GM21737 (cell line): ENCODE measurements around the gene NHLRC2.

Experiments used
- ATAC-seq: cut with Tn5 transposase; IDR thresholded peaks from one replicate; pipeline ENCODE4 v1.9.1; 2021; ENCODE audit warnings: mild to moderate bottlenecking, moderate library complexity; ENCODE audit not compliant: unreplicated experiment

The NHLRC2 gene

DNA sequence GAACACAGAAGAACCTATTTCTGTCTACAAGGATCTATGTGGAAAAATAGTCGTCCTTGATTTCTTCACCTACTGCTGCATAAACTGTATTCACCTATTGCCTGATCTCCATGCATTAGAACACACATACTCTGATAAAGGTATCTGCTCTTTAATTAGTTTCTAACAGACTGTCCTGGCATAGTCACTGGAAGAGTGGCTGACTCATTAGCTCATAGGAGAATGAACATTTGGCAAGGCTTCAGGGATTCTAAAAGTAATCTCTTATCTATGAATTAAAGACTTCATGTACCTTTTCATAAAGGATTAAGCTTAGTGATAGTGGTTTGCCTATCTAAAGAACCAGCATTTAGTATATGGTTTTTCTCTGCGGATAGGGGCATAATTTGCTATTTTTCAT, 4.1 kb downstream of the NHLRC2 start:
- ATAC-seq, result no peak

DNA sequence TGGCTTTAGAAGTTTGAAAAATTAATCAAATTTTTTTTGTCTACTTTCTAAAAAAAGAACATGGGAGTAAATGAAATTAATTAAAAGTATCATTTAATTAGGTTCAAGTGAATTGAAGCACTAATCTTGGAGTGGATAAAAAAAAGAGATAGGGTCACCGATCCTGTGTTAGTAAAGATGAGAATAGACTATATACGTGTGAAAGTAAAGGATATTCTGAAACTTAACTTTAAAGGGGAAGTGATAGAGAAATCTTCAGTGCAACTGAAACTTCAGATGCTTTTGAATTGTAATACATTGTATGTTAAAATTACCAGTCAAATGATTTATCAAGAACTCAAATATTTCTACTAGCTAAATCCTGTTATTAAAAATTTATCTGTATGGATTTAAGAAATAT, 4.8 kb downstream of the NHLRC2 start:
- peak; percentile 46 for ATAC-seq

DNA sequence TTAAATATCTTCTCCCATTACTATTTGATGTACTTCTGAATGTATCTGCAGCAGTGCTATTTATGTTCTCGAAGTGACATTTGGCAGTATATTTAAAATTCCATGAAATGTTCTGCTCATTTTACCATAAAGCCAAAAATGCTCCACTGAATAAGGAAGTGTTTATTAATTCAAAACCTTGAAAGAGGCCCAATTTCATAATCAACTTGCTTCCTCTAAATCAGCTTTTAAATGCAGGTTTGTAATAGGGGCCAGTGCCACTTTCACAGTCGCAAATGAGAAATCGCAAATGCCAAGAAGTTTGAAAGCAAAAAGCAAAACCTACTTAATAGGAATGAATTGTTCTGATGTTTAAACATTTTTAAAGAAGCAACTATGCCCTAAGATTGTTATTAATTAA, 11.4 kb downstream of the NHLRC2 start:
- ATAC-seq, result no peak

DNA sequence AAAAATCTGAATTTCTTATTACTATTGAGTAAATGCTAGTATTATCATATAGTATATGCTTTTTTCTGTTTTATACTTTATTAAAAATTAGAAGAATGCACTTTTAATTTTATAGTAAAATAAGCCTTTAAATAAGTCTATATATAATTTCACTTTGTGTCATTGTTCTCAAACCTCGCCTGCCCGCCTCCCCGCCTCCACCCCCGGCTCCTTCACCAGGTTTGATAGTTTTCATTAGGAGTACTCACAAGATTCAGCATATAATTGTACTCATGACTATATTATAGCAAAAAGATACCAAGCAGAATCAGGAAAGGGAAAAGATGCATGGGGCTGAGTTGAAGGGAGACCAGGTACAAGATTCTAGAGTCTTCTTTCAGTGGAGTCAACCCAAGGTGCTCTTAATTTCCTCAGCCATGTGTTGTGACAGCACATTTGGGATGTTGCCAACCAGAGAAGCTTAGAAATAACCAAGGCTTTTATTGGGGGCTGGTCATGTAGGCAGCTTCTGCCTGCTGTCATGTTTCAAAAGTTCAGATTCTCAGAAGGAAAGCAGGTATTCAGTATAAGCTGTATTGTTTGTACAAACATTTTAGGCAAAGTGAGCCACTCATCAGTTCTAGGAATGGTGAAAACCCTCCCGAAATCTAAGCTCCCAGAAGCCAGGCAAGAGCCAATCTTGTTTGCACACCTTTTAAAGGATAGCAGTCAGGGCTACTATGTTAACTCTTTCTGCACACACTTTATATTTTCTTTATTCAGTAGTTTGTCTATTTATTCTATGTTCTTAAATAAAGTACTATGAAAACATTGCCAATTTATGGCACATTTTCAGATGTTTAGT, 12.3 kb downstream of the NHLRC2 start:
- ATAC-seq, result no peak

DNA sequence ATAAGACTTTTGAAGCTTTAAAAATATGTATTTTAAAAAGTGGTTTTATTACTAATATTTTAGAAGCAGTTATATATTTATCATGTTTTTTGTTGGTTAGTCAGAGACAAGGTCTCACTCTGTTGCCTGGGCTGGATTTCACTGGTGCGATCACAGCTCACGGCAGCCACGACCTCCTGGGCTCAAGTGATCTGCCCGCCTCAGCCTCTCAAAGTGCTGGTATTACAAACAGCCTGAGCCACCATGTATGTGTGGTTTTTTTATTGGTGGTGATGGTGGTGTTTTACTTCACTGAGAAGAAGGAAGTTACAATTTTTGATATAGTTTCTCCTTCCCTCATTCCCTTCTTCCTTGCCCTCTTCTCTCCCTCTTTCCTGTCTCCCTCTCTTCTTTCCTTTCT, 13.4 kb downstream of the NHLRC2 start:
- ATAC-seq, result no peak

DNA sequence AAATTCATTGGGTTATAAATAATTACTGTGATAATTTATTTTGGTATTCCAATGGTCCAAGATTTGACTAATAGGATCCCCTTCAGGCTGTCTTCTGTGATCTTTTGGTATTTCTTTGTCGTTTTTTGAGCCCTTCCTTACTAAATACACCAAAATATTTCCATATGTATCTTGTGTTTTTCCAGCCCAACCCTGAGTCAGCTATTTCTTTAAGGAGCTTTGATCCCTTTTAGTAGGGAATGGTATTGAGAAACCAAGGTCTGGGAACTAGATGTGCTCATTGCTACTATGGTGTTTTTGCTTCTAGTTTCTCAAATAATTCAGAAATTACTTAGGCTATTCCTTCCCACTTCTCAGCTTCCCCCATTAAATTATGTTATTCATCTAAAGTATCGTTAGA, 15.3 kb downstream of the NHLRC2 start:
- ATAC-seq, result no peak

DNA sequence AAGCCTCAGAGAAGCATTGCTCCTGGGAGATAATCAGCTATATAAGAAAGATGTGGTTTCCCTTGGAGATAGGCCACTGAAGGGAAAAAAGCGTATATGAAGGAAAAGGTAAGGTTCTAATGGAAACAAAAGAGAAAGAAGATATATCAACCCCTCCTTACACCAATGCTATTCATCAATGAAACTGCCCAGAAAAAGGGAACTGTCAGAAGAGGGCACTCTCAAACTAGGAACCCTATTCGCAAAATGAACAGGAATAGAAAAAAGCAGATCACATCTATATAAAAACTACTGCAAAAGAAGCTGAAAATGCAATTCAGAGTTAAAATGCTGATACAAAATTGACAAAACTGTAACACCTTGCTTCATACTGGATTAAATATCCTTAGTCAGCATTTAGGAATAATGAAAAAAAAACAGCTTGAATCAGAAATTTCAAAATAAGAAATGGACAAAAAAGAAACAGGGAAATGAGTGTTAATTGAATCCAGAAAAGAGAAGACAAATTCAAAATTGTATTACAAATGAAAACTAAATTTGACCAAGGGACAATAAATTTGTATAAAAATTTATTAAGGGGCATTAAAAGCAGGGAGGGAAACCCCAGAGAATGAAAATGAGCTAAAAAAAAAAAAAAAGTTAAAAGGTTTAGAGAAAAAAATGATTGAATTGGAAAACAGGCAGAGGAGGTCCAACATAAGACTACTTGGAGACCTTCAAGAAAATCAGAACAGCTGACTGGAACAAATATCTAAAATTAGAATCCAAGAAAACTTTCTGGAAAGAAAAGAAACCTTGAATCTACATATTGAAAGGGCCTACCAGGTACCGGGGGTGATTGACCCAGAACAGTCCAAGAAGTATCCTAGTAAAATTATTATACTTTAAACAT, 17.9 kb downstream of the NHLRC2 start:
- ATAC-seq, result no peak

DNA sequence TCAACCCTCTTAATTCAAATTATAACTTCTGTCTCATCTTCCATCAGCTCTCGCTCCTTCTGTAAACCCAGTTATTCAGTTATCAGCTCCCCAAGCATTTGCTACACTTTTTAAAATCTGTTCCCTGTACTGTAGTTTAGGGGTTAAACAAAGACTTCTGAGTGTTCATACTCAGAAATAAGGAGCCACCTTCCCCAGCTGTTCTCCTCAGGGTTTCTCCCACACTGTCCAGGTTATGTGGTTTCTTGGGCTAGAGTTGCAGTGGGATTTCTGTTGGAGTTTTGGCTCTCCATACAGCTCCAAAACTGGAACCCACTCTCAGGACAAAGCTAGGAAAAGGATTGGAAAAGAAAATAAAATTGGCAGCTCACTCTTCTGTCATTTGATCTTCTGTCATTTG, 20.8 kb downstream of the NHLRC2 start:
- ATAC-seq, result no peak

DNA sequence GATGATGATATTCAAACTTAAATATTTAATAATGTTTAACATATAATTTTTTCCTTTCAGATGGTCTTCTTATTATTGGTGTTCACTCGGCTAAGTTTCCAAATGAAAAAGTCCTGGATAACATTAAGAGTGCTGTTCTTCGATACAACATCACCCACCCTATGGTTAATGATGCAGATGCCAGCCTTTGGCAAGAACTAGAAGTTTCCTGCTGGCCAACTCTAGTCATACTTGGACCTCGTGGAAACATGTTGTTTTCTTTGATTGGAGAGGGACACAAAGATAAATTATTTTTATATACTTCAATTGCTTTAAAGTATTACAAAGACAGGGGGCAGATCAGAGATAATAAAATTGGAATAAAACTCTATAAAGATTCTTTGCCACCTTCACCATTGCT, 22.0 kb downstream of the NHLRC2 start:
- no peak for ATAC-seq

DNA sequence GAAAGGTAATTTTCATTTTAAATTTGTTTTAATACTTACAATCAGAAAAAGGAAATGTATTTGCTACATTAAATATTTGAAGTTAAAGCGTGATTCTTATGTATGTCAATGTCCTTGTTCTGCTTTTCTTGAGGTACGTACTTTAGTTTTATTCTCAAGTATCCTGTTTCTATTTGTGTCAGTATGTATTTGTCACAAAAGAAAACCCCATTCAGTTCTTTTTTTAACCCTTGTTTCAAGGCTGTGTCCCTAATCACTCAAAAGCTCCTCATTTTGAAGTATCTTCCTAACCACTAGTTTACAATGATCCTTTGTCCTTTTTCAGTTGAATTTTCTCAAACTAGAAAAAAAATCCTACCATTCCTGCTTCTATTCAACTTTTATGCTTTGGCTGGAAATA, 25.2 kb downstream of the NHLRC2 start:
- peak; percentile 77 for ATAC-seq

DNA sequence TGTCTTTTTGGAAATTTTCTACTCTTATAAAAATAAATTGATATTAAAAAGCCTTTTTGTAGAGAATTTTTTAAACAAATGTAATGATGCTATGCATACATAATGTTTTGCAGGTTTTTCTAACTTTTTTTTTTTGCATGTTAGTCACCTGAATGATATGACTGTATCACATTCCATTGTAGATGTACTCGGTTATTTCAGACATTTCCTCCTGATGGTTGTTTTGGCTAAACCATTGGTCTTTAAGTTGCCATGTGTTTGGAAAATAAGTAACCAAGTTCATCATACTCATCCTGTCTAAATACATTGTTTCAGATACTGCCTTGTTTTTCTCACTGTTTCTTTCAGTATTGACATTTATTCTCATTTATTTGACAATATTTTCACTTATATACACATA, 25.8 kb downstream of the NHLRC2 start:
- ATAC-seq, result no peak

DNA sequence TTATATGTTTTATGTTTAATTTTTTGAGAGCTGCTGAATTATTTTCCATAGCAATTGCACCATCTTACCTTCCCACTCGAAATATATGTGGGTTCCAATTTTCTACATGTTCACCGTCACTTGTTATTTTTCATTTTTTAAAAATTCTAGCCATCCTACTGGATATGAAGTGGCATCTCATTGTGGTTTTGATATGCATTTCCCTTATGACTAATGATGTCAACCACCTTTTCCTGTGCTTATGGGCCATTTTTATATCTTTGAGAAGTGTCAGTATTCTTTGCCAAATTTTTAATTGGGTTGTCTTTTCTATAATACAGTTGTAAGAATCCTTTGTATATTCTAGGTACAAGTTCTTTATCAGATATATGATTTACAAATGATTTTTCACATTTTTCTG, 27.8 kb downstream of the NHLRC2 start:
- ATAC-seq, result no peak

DNA sequence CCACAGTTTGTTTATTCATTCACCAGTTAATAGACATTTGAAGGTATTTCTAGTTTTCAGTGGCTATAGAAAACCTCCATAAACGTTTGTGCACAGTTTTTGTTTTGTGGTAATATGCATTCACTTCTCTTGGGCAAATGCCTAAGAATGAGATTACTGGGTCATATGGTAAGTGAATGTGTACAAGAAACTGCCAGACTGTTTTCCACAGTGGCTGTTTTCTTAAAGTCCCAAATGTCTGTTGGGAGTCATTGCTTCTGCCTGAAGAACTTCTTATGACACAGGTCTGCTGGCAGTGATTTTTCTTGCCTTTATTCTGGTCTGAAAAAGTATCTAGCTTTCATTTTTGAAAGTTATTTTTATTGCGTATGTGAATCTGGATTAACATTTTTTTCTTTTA, 35.5 kb downstream of the NHLRC2 start:
- no peak for ATAC-seq

DNA sequence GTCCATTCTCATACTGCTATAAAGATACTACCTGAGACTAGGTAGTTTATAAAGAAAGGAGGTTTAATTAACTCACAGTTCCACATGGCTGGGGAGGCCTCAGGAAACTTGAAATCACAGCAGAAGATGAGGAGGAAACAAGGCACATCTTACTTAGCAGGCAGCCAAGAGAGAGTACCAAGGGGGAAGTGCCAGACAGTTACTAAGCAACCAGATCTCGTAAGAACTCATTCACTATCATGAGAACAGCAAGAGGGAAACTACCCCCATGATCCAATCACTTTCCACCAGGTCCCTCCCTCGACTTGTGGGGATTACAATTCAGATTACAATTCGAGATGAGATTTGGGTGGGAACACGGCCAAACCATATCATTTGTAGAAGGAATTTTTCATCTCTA, 36.3 kb downstream of the NHLRC2 start:
- ATAC-seq, result no peak

DNA sequence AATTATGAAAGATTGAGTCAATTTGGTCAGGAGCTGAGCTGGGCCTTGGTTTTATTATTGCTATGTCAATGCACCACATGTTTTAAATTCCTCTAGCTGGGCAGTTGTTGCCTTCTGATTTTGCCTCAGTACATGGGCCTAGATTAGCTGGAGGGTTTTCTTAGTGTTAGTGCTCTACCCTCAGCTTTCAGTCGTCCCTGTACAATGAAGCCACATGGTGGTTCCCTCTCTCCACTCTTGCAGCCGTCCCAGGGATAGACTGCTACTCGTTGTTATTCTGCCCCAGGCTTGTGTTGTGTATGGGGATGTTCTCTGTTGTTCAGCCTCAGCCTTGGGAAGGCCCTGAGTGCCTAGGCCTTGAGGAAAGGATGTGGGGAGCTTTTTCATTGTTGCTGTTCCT, 37.0 kb downstream of the NHLRC2 start:
- no peak for ATAC-seq

DNA sequence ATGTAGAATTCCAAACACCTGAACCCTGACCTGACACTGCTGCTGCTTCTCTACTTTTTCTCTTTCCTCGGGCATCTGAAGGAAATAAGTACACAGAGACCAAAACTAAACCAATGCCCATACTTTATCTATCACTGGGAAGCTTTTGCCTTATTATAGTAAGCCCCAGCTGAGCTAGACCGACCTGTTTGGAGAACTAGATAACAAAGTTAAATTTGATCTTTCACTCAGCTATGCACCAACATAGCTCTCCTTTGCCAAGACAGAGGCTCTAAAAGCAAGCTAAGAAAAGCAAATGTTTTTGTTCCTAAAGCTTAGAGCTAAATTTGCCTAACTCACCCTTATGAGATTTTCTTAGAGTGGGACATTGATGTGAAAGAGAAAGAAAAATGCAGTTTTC, 39.1 kb downstream of the NHLRC2 start:
- no peak for ATAC-seq

DNA sequence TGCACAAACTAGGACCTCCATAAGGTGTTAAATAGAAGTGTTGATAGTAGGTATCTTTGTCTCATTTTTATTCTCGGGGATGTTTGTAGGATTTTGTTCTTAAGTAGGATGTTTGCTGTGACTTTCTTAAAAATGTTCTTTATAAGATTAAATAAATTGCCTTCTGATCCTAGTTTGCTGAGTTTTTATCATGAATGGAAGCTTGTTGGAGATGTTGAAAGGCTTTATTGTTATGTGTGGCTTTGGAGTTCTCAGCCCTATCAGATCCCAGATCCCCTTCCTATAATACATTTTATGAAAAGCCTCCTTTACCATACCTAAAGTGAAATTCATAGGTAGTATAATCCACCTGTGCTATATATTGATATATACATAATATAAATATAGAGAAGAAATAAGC, 40.1 kb downstream of the NHLRC2 start:
- ATAC-seq, result no peak

DNA sequence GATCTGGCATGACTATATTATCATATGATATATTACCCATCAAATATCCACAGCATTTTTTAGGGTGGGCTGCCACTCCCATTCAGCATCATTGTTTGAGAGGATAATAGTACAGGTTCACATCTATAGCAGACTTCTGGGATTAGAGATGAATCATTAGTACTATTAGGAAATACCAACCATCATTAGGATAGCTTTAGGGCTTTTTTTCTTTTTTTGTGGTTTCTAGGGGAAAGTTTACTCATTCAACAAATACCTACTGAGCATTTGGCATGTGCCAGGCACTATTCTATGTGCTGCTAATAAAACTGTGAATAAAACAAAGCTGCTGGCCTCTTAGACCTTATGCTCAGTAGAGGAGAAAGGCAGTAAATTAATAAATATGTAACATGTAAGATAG, 40.6 kb downstream of the NHLRC2 start:
- no peak for ATAC-seq

DNA sequence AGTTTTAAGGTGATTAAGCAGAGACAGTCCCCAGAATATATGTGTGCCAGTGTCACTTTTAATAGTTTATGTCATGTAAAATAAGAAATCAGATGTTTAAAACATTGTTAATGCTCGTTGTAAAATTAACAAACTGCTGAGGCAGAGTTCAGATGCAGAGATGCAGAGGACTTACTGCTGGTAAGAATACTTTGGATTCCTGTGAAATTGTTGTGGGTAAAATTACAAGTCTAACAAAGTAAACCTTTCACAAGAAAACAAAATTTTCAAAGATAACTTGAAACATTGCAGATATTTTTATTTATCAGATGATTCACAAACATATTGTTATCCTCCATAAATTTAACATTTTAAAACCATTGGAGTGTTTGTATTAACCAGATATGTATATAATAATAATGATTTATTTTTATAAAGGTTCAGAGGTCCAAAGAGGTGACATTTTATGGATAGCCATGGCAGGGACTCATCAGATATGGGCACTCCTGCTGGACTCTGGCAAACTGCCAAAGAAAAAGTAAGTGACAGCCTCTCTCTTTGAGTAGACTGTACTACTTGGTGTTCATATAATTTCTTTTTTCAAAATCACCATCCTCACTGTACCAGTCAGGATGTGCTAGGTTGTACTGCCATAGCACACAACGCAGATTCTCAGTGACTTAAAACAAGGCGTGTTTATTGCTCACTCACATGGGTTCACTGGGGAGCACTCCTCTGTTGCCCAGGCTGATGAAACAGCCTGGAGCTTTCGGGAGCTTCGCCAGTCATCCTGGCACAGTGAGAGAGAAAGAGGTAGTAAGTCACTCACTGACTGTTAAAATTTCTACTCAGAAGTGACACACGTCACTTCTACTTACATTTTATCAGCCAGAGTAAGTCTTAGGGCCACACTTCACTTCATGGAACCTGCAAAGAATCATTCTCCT, 43.5 kb downstream of the NHLRC2 start:
- ATAC-seq, result no peak

DNA sequence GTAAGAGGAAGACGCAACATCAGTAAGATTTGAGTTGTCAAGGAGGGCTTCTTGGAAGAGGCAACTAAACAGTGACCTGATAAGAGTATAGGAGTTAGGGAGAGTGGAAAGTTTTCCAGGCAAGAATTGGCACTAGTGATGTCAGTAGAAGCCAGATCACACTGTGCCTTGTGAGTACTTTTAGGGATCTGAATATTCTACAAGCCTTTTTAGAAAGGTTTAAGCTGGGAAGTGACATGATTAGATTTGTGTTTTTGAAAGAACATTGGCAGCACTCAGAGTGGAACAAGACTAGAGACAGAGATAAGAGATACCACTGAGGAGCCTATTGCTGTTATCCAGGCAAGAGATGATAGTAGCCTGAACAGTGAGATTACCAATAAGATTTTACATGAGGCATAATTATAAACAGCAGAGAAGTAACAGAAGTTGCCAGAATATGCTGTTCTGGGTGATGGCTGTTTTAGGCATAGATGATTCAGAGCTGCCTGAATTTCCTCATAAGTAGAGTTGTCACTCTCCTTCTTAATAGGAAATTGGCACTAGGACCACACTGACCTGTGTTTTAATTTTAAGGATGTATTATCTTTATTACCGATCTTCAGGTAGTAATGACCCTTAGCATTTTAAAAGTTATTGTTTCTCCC, 45.6 kb downstream of the NHLRC2 start:
- no peak for ATAC-seq

DNA sequence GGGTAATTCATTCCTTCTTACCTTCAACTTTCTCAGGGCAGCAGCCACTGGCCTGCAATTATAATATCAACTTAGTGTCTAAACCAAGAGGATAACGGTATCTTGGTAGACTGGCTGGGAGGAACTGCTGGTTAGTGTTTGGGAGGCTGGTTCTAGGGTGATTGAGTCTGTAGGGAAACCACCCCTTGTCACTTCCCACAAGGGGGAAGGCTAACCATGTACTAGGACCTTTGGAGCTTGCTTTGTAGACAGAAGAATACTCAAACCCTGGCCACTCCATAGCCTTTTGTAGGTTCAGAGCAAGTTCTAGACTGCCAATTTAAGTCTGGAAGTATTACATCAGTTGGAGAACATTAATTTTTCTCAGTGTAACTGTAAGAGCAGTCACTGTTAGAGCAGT, 51.3 kb downstream of the NHLRC2 start:
- ATAC-seq, result no peak
